HG02973 (cell line): ENCODE data around the gene KCTD16.

ENCODE experiments used
- ATAC-seq: cut with Tn5 transposase; IDR thresholded peaks from one replicate; pipeline ENCODE4 v1.9.1; 2021; ENCODE audit warnings: moderate library complexity; ENCODE audit not compliant: unreplicated experiment

The KCTD16 gene

GRCh38 chr5:144162686-144163085 lies 8.0 kb upstream of the KCTD16 start:
- no peak for ATAC-seq

- ATAC-seq: no peak
Observed at GRCh38 chr5:144166696-144167095, 4.0 kb upstream of the KCTD16 start.

- no peak for ATAC-seq
Observed at GRCh38 chr5:144167998-144168397, 2.7 kb upstream of the KCTD16 start.

- no peak for ATAC-seq
Observed at GRCh38 chr5:144169904-144170275, 783 bp upstream of the KCTD16 start.

GRCh38 chr5:144173766-144174165 lies 3.1 kb downstream of the KCTD16 start:
- ATAC-seq: no peak

GRCh38 chr5:144177548-144177947 lies 6.9 kb downstream of the KCTD16 start:
- ATAC-seq: no peak

GRCh38 chr5:144179226-144179625 lies 8.6 kb downstream of the KCTD16 start:
- ATAC-seq: no peak

- no peak for ATAC-seq
Observed at GRCh38 chr5:144183254-144183889, 12.7 kb downstream of the KCTD16 start.

- ATAC-seq: peak; percentile 67
Observed at GRCh38 chr5:144187699-144188294, 17.1 kb downstream of the KCTD16 start.

GRCh38 chr5:144189800-144190429 lies 19.2 kb downstream of the KCTD16 start:
- peak; percentile 45 for ATAC-seq

GRCh38 chr5:144191531-144191930 lies 20.9 kb downstream of the KCTD16 start:
- no peak for ATAC-seq

GRCh38 chr5:144191998-144192397 lies 21.3 kb downstream of the KCTD16 start:
- peak; percentile 89 for ATAC-seq

GRCh38 chr5:144192661-144193060 lies 22.0 kb downstream of the KCTD16 start:
- ATAC-seq: no peak

- ATAC-seq: no peak
Observed at GRCh38 chr5:144194144-144194543, 23.5 kb downstream of the KCTD16 start.

- ATAC-seq: no peak
Observed at GRCh38 chr5:144195448-144195847, 24.8 kb downstream of the KCTD16 start.

GRCh38 chr5:144196612-144197011 lies 25.9 kb downstream of the KCTD16 start:
- no peak for ATAC-seq

- ATAC-seq: no peak
Observed at GRCh38 chr5:144198386-144198785, 27.7 kb downstream of the KCTD16 start.

GRCh38 chr5:144201588-144201987 lies 30.9 kb downstream of the KCTD16 start:
- no peak for ATAC-seq

GRCh38 chr5:144202072-144202471 lies 31.4 kb downstream of the KCTD16 start:
- no peak for ATAC-seq

- ATAC-seq: no peak
Observed at GRCh38 chr5:144202726-144203125, 32.1 kb downstream of the KCTD16 start.

GRCh38 chr5:144203750-144204596 lies 33.3 kb downstream of the KCTD16 start:
- ATAC-seq: peak; percentile 83

- ATAC-seq: no peak
Observed at GRCh38 chr5:144205141-144205551, 34.5 kb downstream of the KCTD16 start.
